Measurements from ENCODE around the gene TFR2.

Gene TFR2

DNA sequence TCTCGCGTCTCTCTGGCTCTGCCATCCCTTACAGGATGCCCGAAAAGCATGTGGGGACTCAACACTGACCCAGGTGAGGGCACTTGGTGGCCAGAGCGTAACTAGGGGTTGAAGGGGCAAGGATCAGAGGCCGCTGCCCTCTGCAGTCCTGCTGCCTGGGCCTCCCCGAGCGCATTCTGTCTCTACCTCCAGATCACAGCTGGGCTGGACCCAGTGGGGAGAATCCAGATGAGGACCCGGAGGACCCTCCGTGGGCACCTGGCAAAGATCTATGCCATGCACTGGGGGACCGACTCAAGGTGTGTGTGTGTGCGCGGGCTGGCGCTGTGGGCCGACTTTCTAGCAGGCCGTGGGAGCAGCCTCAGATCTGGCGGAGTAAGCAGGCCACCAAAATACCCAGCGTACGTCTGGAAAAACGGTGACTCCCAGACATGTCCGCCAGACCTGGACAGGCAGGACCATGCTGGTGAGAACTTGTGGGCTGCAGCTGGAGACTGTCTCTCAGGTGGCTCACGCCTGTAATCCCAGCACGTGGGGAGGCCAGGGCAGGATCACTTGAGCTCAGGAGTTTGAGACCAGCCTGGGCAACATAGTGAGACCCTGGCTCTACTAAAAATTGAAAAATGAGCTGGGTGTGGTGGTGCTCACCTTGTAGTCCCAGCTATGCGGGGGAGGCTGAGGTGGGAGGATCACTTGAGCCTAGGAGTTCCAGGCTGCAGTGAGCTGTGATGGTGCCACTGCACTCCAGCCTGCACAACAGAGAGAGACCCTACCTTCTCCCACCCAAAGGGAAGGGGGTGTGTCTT lies 35.4 kb upstream of the TFR2 start:
- no peak for DNase-seq (ENCODE audit: extremely low read depth, low read depth)
- TF ChIP-seq CTCF (IDR thresholded peaks at IDR 0.05; ENCODE audit: low read depth, low read length): no peak

- peak; percentile 31 for DNase-seq (ENCODE audit: extremely low read depth, low read depth)
- no peak for TF ChIP-seq CTCF (IDR thresholded peaks at IDR 0.05; ENCODE audit: low read depth, low read length)
Observed at GRCh38 chr7:100675581-100676350, 34.4 kb upstream of the TFR2 start.

GRCh38 chr7:100675105-100675451 lies 33.7 kb upstream of the TFR2 start:
- TF ChIP-seq CTCF (IDR thresholded peaks at IDR 0.05; ENCODE audit: low read depth, low read length): no peak
- no peak for DNase-seq (ENCODE audit: extremely low read depth, low read depth)

GRCh38 chr7:100674411-100675104 lies 33.2 kb upstream of the TFR2 start:
- TF ChIP-seq CTCF (IDR thresholded peaks at IDR 0.05; ENCODE audit: low read depth, low read length): no peak
- no peak for DNase-seq (ENCODE audit: extremely low read depth, low read depth)

DNA sequence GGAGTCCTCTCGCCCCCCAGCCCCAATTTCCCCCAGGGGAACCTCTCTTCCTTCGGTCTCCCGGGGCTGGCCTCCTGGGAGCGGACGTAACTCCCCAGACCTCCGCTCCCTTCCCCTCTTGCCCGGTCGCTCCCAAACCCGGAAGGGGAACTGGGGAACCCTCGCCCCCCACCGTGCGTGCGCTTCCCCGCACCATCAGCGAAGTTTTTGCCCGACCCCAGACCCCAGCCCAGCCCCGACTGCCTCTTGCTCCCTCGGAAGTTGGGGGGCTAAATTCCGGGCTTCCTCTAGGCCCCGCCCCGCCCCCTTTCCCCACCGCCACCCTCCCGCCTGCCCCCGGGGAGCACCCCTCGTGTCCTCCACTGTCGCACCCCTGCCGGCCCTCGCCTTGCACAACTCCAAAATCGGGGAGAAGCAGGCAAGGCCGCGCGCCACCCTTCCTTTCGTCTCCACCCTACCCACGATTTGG lies 32.6 kb upstream of the TFR2 start:
- no peak for DNase-seq (ENCODE audit: extremely low read depth, low read depth)
- TF ChIP-seq CTCF (IDR thresholded peaks at IDR 0.05; ENCODE audit: low read depth, low read length): no peak

GRCh38 chr7:100673302-100673941 lies 32.1 kb upstream of the TFR2 start, which contains the start of gene GNB2:
GNB2 (plus strand) TSS chr7:100673740; CDS start chr7:100676266, 2,526 bp downstream.
- no peak for TF ChIP-seq CTCF (IDR thresholded peaks at IDR 0.05; ENCODE audit: low read depth, low read length)
- DNase-seq (ENCODE audit: extremely low read depth, low read depth): peak; percentile 99
